GM19099 (cell line): ENCODE results near the gene TMEM259.

Source experiments
- POLR2A ChIP-seq: IDR thresholded peaks from 3 replicates; pipeline ENCODE4 v1.6.1; 2011; ENCODE audit warnings: low read depth; ENCODE audit not compliant: insufficient read length; ENCODE audit errors: extremely low read depth

TMEM259 gene

DNA sequence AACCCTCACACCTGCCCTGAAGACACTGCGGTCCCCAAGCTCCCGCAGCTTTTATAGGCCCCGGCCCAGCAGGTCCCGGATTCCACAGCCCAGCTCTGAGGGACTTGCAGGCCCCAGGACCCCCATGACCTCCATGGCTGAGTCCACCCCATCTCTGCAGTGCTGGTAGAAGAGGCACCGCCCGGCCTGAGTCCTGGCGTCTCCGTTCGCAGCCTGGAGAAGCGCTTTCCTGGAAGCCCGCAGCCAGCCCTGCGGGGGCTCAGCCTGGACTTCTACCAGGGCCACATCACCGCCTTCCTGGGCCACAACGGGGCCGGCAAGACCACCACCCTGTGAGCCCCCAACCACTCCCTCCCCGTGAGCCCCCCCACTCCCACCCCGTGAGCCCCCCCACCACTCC is 28.2 kb upstream of the TMEM259 start:
- no peak for TF ChIP-seq POLR2A

DNA sequence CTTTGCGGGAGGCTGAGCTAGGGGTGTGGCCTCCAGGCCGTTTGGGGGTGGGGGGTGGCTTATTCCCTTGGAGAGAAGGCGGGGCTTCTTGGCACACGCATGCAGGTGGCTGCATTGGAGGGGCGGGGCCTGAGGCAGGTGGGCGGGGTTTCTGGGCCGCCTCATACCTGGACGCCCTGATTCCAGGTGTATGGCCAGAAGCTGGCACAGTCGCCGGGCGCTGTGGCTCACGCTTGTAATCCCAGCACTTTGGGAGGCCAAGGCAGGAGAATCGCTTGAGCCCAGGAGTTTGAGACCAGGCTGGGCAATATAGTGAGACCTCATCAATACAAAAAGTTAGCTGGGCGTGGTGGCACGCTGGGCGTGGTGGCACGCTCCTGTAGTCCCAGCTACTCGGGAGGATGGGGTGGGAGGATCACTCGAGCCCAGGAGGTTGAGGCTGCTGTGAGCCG is 26.8 kb upstream of the TMEM259 start:
- TF ChIP-seq POLR2A = no peak

DNA sequence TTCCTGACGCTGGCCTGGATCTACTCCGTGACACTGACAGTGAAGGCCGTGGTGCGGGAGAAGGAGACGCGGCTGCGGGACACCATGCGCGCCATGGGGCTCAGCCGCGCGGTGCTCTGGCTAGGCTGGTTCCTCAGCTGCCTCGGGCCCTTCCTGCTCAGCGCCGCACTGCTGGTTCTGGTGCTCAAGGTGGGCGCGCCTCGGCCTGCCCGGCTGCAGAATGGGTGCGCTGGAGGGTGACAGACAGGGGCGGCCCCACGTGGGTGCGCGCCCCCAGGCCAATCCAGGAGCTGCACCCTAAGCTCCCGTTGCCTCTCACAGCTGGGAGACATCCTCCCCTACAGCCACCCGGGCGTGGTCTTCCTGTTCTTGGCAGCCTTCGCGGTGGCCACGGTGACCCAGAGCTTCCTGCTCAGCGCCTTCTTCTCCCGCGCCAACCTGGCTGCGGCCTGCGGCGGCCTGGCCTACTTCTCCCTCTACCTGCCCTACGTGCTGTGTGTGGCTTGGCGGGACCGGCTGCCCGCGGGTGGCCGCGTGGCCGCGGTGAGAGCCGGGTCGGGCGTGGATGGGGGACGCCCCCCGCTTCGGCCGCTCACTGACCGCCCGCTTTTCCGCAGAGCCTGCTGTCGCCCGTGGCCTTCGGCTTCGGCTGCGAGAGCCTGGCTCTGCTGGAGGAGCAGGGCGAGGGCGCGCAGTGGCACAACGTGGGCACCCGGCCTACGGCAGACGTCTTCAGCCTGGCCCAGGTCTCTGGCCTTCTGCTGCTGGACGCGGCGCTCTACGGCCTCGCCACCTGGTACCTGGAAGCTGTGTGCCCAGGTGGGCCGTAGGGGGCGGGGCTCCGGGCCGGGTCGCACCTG is 26.1 kb upstream of the TMEM259 start:
- TF ChIP-seq POLR2A = no peak

DNA sequence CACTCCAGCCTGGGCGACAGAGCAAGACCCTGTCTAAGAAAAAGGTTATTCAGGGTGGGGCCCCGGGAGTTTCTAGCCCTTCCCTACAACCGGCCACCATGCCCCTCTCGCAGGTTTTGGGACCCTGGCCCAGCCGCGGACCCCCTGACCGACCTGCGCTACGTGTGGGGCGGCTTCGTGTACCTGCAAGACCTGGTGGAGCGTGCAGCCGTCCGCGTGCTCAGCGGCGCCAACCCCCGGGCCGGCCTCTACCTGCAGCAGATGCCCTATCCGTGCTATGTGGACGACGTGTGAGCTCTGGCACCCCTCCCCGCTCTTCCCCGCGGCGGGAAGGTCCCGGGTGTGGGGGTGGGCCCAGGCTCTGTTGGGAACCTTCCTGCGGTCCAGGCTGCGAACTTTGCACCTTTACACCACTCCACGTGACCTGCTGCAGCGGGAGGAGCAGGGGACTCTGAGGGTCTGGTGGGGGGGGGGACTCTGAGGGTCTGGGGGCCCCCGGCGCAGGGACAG is 25.2 kb upstream of the TMEM259 start:
- no peak for TF ChIP-seq POLR2A

DNA sequence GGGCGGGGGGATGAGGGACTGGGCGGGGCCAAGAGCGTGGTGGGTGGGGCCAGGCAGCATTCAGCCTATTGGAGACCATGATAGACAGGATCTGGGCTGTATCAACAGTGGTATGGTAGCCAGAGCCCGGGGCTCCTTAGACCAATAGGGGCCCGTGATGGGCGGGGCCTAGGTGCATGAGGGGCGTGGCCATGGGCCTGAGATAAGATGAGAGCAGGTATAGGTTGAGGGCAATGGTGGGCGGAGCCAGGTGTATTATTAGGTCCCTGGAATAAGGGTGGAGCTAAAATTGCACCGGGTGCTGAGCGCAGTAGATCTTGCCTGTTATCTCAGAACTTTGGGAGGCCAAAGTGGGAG is 24.3 kb upstream of the TMEM259 start:
- TF ChIP-seq POLR2A = no peak

DNA sequence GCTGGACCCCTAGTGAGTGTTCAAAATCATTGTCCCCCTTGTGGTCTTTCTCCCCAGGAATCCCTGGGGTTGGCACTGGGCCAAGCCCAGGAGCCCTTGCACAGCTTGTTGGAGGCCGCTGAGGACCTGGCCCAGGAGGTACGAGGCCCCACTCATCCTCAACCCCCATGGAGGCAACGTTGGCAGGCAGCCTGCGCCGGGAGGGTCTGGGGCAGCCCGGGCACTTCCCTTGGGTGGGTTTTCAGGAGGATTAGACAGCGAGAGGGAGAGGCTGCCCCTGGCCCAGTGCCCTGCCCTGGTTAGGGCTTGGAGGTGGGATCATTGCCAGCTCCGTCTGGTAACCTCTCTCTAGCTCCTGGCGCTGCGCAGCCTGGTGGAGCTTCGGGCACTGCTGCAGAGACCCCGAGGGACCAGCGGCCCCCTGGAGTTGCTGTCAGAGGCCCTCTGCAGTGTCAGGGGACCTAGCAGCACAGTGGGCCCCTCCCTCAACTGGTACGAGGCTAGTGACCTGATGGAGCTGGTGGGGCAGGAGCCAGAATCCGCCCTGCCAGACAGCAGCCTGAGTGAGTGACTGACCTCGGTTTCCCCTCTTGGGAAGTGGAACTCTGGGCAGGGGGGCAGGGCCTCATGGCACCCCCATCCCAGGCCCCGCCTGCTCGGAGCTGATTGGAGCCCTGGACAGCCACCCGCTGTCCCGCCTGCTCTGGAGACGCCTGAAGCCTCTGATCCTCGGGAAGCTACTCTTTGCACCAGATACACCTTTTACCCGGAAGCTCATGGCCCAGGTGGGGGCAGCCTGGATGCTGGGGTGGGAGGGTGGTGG is 22.0 kb upstream of the TMEM259 start:
- no peak for TF ChIP-seq POLR2A

DNA sequence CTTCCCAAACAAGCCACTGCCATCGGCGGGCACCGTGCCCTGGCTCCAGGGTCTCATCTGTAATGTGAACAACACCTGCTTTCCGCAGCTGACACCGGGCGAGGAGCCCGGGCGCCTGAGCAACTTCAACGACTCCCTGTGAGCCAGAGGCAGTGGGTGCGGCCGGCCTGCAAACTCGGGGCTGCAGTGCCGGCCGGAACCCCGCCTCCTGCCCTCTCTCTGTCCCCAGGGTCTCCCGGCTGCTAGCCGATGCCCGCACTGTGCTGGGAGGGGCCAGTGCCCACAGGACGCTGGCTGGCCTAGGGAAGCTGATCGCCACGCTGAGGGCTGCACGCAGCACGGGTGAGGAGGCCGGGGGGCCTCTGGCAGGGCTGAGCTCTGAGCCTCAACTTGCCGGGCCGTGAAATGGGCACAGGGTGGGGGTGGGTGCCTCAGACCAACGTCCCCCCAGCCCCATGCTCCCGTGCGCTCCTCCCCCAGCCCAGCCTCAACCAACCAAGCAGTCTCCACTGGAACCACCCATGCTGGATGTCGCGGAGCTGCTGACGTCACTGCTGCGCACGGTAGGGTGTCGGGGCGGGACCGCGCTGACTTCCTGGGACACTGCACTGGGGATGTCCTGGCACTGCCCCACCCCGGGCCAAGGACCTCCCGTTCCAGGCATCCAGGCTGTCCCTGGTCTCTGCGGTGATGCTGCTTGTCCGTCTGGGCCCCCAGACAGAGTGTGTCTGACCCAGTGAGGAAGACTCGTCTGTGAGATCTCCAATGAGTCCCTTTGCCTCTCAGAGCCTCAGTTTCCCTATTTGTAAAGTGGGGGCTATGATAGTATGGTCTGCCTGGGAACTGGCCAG is 21.1 kb upstream of the TMEM259 start:
- no peak for TF ChIP-seq POLR2A

DNA sequence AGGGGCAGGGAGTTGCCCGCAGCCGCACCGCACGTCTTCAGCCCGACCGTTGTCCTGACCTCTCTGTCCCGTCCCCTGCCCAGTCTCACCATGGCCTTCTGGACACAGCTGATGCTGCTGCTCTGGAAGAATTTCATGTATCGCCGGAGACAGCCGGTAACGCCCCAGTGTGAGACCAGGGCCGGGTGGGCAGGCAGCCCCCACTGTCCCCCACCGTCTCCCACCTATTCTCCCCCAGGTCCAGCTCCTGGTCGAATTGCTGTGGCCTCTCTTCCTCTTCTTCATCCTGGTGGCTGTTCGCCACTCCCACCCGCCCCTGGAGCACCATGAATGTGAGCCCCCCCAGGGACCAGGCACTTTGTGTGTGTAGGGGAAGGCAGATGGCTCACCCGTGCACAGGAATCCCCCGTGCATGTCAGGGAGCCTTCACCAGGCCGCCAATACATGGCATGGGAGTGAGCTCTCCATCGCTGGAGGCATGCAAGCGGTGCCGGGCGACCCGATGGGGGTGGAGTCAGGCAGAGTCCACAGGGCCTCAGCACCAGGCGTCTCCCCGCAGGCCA is 20.4 kb upstream of the TMEM259 start:
- TF ChIP-seq POLR2A = no peak

DNA sequence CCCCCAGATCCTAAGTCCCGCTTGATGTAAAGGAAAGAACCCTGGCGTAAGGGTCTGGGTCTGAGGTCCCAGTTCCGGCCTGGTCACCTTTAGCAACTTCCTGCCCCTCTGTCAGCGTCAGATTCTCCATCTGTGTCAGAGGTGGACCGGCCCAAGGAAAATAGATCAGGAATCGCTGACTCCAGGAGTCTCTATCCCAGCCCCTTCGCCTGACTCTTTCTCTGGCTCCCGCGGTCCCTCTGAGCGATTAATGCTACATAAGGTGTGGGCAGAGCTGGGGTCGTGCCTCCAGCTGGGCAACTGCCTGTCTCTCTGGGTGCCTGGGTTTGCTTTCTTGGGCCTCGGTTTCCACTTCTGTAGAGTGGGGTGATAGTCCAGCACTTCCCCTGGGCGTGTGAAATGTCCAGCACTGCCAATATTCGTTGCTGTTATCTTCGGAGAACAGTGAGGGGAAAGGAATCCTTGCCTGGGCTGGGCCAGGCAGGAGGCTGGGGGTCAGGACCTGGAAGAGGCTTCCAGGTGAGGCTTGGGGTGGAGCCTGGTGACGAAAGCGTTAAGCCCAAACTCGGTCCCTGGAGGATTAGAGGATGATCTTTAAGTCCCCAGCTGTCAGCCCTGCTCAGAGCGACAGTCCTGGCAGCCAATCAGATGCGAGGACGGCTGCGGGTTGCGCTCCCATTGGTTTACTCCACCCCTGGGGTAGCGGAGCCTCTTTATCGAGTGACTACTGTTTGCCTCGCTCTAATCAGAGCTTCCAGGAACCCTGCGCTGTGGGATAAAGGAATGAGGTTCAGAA is 19.8 kb upstream of the TMEM259 start:
- TF ChIP-seq POLR2A = no peak

DNA sequence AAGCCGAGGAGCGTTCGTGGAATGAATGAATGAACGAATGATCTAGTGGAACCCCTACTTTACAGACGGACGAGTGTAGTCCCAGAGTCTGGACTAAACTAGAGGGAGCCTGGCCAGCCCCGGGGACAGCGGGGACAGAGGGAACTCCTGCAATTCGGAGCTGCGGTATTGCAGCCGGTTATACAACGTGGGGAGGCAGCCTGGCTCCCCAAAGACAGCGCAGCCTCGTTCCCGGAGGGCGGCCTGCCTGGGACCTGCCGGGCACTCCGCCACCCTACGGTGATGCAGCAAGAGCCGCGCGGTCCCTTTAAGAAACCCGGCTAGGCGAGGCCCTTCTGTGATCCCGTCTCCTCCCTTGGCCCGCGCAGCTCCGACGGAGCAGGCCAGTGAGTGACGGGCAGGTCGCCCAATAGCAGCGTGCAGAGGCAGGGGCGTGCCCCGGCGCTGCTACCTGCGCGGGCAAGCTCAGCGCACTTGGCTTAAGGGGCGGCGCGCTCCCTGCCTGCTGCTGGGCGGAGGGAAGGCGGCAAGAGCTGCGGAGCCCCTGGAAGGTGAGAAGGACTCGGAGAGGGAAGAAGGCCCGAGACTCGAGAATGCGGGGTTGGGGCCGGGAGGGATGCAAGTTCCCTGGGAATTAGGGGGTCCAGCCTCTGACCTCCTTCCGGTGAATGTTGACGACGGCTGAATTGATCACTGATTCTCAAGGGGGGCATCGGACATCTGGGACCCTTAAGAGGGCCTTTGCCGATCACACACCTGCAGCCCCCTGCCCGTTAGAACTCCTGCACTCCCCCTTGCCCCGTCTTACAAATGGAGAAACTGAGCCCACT is 18.9 kb upstream of the TMEM259 start, which contains the start of gene ABCA7:
Gene ABCA7, plus strand, starts transcription at position 462 of the 830 bp plus-strand sequence. CDS start 1,255 bp downstream, outside the sequence.
- peak; percentile 62 for TF ChIP-seq POLR2A

DNA sequence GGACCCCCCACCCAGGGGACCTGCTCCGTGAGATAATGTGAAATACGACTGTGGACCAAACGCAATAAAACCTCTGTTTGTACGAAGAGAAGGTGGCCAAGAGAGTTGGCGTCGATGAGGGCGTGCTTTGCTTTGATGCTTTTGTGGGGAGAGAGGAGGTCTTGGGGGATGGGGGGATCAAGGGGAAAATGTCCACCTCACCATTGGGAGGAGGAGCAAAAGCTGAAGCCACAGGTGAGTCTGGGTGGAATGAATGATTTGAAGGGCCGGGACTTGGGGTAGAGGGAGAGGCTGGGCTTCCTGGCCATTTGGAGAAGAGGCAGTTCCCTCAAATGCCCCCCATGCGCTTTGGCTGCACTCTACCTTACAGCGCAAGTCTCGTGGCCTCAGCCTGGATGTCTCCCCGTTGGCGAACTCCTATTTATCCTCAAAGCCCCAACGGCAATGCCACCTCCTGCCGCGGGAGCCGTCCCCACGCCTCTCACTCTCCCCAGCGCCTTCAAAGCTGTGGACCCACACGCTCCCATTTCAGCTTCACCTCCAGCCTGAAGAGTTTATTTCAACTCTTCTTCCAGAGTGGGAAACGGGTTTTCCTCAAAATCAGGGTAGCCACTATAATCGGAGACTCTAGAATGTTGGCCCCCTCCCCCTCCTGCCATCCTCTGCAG is 18.2 kb upstream of the TMEM259 start:
- TF ChIP-seq POLR2A = no peak

DNA sequence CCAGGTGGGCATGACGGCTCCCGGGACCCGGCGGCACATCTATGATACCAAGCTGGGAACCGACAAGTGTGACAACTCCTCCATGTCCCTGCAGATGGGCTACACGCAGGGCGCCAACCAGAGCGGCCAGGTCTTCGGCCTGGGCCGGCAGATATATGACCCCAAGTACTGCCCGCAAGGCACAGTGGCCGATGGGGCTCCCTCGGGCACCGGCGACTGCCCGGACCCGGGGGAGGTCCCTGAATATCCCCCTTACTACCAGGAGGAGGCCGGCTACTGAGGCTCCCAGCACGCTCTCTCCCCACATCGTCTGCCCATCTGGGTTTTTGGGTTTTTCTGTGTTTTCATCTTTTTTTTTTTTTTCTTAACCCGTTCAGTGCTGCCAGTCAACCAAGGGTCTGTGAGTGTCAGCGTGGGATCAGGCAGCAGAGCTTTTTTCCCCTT is 16.7 kb upstream of the TMEM259 start:
- no peak for TF ChIP-seq POLR2A

DNA sequence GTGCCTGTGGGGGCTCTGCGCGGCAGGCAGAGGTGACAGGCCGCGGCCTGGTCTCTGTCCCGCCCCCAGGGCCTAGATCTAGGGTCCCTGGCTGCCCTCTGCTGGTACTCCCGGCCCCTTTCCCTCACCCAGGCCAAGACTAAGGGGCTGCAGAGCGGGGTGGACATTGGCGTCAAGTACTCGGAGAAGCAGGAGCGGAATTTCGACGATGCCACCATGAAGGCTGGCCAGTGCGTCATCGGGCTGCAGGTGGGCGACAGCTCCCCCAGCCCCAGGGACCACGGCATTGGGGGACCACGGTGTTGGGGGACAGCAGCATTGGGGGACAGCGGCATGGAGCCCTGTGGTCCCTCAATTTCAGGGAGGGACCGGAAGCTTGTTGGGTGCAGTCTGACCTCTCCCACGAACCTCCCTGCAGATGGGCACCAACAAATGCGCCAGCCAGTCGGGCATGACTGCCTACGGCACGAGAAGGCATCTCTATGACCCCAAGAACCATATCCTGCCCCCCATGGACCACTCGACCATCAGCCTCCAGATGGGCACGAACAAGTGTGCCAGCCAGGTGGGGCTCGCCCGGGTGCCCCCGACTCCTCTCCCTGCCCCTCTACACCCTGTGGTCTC is 15.2 kb upstream of the TMEM259 start:
- TF ChIP-seq POLR2A = peak; percentile 10
